ENCODE results near the gene ABCC3.
"Not testable (repeated sequence)": the region's sequence is repeated elsewhere in the genome, so short reads cannot be mapped to it uniquely, and the experiment has no call there.

Gene ABCC3

DNA sequence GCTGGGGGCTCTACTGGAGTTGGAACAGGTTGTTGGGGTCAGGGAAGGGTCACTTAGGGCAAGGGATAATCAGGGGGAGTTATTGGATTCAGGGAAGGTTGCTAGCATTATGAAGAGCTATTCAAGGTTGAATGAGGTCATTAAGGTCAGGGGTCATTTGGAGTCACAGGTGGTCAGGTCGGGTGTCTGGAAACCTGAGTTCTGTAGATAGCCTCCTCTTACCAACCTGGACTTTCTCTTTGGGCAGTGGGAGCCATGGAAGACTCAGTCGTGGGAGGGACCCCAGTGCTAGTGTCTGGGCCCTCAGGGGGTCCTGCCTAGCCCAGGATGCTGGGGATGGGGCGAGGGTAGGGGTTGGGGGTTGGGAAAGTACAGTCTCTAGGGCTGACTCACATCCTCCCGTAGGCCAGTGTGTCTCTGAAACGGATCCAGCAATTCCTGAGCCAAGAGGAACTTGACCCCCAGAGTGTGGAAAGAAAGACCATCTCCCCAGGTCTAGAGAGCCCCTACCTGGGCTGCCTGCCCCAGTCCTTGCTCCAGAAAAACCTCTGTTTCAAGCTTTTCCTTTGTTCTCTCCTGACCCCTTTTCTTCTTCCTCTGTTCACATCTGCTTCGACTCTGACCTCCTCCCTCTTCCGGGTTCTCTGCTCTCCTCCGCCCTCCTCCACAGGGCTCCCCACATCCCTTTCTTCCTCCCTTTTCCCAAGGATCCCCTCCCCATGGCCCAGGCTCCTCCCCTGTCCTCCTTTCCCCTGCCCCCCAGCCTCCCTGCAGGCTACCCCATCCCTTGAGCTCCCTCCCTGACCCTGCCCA is 33.5 kb downstream of the ABCC3 start:
- peak; percentile 64 for DNase-seq

DNA sequence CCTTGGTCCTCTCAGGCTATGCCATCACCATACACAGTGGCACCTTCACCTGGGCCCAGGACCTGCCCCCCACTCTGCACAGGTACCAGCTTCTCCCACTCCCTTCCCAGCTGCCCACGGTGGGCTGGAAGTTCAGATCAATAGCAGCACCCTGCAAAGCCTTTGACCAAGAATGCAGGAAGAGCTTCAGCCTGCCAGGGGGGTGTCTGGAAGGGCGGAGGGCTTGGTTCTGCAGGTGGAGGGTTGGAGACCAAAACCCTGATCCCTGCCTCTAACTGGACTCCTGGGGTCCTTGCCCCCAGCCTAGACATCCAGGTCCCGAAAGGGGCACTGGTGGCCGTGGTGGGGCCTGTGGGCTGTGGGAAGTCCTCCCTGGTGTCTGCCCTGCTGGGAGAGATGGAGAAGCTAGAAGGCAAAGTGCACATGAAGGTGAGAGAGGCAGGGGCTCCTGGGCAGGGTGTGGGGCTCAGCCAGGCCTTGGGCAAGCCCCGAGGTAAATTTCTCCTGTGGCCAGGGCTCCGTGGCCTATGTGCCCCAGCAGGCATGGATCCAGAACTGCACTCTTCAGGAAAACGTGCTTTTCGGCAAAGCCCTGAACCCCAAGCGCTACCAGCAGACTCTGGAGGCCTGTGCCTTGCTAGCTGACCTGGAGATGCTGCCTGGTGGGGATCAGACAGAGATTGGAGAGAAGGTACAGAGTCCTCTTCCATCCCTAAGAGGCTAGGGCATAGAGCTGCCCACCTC is 34.3 kb downstream of the ABCC3 start:
- DNase-seq = no peak

DNA sequence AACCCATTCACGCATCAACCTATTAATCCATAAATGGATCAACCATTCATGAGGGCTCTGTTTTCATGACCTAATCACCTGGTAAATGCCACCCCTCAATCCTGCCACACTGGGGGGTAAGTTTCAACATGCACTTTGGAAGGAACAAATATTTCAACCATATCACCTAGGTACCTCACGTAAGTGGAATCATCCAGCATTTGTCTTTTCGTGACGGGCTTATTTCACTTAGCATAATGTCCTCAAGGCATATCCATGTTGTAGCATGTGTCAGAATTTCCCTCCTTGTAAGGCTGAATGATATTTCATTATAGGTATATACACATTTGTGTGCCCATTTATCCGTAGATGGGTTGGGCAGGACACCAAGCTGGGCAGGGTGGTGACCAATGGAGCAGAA is 37.4 kb downstream of the ABCC3 start:
- DNase-seq = no peak

DNA sequence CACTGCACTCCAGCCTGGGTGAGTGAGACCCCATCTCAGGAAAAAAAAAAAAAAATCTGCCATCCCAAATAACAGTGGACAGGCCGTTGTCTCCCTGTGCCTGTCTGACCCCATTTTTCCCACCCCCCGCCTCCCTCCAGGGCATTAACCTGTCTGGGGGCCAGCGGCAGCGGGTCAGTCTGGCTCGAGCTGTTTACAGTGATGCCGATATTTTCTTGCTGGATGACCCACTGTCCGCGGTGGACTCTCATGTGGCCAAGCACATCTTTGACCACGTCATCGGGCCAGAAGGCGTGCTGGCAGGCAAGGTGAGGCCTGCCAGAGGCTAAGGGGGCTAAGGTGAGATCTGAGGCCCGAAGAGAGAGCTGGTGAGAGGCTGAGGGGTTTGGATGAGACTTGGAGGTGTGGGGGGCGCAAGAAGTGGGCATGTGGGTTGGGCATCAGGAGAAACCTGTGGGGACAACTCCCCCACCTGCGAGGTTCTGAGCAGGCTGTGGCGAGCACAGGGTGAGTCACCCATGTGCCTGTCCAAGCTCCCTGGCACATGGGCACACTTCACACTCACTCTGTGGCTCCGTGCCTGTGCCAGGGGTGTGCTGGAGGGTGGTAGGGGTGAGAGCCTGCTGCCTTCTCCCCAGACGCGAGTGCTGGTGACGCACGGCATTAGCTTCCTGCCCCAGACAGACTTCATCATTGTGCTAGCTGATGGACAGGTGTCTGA is 38.3 kb downstream of the ABCC3 start:
- DNase-seq = no peak

DNA sequence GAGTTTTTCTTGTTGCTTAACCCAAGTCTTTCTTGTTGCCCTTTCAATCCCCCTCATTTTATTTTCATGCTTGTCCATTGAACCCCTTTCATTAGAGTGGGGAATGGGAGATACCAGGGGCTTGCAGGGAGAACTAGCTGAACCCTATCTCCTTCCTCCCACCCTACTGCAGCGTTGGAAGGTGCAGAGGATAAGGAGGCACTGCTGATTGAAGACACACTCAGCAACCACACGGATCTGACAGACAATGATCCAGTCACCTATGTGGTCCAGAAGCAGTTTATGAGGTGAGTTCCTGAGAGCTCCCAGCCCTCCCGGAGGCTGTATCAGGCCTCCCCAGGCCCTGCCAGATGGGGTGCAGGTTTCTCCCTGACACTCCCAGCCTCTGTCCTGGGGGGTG is 40.5 kb downstream of the ABCC3 start:
- no peak for DNase-seq

DNA sequence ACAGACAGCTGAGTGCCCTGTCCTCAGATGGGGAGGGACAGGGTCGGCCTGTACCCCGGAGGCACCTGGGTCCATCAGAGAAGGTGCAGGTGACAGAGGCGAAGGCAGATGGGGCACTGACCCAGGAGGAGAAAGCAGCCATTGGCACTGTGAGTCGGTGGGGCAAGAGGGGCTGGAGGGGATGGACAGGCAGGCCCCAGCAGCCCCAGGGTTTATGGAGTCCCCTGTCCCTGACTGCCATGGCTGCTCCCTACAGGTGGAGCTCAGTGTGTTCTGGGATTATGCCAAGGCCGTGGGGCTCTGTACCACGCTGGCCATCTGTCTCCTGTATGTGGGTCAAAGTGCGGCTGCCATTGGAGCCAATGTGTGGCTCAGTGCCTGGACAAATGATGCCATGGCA is 40.9 kb downstream of the ABCC3 start:
- DNase-seq = no peak

DNA sequence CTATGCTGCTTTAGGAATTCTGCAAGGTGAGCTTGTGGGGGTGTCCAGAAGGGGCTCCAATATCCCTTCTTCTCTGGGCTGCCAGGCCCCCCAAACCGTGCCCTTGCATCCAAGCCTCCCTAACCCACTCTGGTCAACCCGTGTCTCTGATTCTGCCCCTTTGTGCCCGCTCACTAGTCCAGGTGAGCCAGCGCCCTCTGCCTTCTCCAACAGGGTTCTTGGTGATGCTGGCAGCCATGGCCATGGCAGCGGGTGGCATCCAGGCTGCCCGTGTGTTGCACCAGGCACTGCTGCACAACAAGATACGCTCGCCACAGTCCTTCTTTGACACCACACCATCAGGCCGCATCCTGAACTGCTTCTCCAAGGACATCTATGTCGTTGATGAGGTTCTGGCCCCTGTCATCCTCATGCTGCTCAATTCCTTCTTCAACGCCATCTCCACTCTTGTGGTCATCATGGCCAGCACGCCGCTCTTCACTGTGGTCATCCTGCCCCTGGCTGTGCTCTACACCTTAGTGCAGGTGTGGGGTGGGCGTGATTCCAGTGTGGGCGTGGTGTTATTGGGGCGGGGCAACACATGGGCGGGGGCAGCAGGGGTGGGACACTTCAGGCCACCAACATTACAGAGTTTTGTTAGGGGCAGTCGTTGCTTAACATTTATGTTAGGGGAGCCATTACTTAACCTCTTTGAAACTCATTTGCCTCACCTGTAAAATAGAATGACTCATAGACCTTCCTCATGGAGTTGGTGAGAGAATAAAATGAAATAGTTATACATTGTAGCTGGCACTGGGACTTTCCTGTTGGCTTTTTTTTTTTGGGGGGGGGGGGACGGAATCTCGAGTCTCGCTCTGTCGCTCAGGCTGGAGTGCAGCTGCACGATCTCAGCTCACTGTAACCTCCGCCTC is 41.6 kb downstream of the ABCC3 start:
- DNase-seq = no peak

DNA sequence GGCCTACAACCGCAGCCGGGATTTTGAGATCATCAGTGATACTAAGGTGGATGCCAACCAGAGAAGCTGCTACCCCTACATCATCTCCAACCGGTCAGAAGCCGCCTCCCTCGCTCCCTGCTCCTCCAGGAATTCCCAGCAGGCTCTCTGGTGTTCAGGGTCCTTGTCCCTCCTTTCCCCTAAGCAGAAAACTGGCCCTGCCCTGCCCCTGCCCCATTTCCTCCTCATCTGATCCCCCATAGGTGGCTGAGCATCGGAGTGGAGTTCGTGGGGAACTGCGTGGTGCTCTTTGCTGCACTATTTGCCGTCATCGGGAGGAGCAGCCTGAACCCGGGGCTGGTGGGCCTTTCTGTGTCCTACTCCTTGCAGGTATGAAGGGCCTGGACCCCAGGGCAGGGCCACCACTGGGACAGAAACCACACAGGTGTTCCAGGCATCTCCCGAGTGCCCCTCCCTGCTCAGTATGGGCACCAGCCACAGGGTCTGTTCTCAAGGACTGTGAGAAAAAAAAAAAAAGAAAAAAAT is 43.2 kb downstream of the ABCC3 start:
- no peak for DNase-seq

DNA sequence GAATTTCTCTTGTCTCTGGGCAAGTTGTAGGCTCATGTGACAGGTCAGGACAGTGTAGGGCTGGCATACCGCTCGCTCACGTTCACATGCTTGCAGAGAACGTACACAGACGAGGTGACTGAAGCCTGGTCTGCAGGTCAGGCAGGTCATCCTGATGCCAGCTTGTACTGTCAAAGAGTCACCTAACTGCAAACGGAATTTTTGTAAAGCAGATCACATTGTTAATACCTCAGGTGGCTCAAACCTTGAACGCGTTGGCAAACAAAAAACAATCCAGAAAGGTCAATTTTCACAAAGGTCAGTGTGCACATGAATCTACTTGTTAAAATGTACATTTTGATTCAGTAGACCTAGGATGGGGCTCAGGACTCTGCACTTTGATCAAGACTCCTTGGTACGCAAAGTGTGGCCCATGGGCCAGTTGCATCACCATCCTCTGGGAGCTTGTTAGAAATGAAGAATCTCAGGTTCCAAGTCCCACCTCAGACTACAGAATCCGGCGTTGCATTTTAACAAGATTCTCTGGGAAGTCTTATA is 44.4 kb downstream of the ABCC3 start:
- no peak for DNase-seq

DNA sequence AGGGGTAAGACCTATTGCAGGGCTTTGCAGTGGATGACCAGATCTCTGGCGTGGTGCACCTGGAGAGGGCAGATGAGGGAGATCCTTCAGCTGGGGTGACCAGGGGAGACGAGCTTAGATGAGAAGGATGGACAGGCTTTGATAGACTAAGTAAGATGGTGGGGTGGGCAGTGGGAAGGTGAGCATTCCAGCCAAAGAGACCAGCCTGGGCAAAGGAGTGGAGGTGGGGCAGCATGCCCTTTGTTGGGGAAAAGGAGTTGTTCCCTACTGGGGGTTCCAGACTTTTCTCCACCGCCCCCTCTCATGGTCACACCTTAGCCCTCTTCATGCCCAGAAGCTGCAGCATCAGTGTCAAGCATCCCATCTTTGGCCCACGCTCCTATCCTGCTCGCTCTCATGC is 45.4 kb downstream of the ABCC3 start:
- no peak for DNase-seq

DNA sequence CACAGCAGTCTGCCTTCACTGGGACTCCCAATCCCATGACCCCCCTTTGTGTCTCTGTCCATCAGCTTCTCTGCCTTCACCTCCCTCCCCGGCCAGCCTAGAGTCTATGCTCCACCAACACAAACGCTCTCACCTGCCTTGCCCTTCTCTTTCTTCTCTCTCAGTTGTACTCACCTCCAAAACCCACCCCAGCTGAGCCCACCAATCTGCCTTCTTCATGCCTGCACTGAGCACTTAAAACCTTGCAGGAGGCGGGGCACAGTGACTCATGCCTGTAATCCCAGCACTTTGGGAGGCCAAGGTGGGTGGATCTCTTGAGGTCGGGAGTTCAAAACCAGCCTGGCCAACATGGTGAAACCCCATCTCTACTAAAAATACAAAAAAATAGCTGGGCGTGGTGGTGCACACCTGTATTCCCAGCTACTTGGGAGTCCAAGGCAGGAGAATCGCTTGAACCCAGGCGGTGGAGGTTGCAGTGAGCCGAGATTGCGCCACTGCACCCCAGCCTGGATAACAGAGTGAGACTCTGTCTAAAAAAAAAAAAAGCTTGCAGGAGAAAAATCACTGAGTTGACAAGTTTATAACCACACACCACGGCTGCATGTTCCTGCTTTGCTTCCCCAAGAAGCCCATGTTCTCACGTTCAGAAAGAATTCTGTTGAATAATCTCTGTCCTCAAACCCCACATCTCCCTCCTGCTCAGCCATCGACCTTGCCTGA is 46.0 kb downstream of the ABCC3 start:
- not testable (repeated sequence) for DNase-seq

DNA sequence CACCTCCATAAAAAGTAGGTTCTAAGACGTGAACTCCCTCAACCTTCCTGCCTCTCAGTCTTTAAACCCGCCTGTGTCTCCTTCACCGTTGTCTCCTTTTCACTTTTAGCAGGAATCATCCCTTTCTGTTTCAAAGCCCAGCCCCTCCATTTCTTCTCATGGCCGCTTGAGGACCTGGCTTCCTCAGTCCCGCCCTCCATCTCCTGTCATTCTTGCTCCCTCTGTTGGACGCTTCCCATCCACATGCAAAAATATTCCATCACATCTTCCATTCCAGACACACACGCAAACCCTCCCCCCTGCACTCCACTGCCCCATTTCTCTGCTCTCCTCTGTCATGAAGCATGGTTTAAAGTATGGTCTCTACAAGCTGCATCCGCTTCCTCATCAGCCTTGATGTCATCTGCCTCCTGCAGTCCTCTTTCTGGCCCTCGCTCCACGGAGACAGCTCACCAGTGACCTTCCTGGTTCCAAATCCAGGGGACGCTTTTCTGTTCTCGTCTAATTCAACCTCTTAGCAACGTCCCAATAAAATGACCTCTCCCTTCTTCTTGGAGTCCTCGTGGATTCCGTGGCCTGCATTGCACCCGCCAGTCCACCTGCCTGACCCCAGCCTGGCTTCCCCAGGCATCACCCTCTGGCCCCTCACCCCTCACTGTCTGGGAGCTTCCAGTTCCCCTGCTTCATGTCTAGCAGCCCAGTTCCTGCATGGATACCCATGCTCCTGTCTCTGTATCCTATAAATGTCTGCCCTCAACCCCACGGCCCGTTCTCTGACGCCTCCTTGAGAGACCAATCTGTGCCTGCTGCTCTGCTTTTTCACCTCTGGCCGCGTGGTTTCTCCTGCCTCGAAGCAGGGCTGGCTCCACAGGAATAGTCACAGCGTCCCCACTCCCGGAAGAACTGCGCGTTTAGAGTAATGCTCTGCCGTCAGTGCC is 46.9 kb downstream of the ABCC3 start:
- DNase-seq = peak; percentile 87

DNA sequence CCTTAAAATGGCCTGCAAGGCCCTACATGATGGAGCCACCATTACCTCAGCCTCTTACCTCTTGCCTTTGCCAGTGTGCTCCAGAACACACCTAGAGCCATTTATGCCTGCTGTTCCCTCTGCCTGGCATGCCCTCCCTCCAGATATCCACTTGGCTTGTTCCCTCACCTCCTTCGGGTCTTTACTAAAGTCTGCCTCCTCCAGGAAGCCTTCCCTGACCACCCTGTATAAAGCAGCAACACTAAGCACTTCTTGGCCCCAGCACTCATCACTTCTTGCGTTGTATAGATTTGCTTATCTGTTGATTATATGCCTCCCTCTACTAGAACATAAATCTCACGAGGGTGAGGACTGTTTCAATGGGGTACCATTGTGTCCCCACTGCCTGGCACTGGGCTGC is 47.8 kb downstream of the ABCC3 start:
- DNase-seq = no peak

DNA sequence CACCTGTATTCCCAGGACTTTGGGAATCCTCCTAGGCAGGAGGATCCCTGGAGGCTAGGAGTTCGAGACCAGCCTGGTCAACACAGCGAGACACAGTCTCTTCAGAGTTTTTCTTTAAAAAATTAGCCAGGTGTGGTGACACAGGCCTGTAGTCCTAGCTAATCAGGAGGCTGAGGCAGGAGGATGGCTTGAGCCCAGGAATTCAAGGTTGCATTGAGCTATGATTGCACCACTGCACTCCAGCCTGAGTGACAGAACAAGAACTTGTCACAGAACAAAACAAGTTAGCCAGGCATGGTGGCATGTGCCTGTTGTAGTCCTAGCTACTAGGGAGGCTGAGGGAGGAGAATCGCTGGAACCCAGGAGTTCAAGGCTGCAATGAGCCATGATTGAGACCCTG is 48.3 kb downstream of the ABCC3 start:
- DNase-seq = no peak

DNA sequence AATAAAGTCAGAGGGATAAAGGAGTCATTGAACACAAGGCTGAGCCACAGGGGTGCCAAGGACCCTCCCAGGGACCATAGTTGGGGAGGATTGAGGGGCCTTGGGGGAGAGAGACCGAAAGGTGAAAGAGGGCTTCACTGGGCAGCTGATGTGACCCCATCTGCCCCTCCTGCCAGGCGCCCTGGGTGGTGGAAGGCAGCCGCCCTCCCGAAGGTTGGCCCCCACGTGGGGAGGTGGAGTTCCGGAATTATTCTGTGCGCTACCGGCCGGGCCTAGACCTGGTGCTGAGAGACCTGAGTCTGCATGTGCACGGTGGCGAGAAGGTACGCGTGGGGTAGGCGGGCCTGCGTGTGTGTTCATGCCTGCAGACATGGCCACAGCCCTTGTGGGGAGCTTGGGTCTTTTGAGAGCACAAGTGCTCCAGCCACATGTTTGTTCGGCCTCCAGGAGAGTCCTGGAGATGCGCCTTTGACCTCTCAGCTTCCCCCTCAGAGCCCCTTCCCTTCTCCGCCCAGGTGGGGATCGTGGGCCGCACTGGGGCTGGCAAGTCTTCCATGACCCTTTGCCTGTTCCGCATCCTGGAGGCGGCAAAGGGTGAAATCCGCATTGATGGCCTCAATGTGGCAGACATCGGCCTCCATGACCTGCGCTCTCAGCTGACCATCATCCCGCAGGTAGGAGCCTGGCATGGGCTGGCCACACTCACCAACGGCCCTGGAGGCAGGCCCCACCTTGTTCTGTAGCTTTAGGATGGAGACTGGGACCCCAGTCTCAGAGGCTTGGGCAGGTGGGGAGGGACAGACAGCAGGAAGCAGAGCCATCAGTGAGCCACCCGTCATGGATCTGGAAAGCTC is 49.0 kb downstream of the ABCC3 start:
- no peak for DNase-seq

DNA sequence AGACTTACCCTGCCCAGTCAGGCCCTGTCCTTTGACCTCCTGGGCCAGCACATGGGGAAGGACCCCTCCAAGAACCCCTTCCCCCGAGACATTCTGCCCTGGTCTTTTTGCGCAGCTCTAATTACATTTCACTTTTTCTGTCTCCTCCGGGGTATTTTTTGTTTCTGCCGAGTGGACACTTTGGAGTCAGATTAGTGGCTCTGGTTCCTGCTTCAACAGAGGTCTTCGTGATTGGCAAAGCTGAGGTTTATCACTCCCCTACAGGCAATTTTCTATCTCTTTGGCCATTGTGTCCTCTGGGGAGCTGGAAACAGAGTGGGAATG is 49.6 kb downstream of the ABCC3 start:
- DNase-seq = no peak

DNA sequence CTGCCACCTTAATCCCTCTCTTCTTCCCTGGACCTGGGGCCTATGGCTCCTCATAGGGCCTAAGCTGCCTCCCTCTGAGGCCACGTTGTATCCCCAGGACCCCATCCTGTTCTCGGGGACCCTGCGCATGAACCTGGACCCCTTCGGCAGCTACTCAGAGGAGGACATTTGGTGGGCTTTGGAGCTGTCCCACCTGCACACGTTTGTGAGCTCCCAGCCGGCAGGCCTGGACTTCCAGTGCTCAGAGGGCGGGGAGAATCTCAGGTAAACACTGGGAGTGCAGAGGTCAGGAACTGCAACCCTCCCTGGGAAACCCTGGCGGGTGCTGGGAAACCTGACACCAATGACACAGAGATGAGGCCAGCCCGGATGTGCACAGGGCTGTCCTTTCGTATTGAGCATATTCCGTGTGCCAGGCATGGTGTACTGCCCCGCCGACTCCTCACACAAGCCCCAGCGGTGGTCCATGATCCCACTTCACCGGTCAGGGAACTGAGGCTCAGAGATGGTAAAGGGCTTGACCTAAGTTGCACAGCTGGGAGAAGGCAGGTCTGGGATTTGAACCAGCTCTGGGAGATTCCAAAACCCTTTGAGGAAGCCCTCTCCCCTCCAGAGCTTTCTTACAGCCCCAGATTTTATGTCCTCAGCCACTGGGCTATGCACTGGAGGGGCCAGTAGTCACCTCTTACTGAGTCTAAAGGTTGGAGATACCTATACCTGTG is 50.1 kb downstream of the ABCC3 start:
- no peak for DNase-seq

DNA sequence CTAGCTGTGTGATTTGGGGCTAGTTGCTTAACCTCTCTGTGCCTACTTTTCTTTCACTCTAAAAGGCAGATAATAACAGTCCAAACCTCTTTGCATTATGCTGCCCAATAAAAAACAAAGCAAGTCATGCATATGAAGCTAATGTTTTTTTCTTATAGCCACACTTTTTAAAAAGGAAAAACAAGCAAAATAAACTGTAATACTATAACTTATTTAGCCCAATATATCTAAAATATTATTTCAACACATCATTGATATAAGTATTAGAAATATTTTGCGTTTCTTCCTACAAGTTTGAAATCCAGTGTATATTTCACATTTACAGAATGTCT is 50.6 kb downstream of the ABCC3 start:
- DNase-seq = no peak
